HG02938 (cell line): ENCODE results near the gene IDH3B.
"Not testable (repeated sequence)": the region's sequence is repeated elsewhere in the genome, so short reads cannot be mapped to it uniquely, and the experiment has no call there.

Experiments used
- ATAC-seq: cut with Tn5 transposase; IDR thresholded peaks from one replicate; pipeline ENCODE4 v1.9.1; 2021; ENCODE audit warnings: mild to moderate bottlenecking, moderate library complexity; ENCODE audit not compliant: unreplicated experiment

The IDH3B gene

DNA sequence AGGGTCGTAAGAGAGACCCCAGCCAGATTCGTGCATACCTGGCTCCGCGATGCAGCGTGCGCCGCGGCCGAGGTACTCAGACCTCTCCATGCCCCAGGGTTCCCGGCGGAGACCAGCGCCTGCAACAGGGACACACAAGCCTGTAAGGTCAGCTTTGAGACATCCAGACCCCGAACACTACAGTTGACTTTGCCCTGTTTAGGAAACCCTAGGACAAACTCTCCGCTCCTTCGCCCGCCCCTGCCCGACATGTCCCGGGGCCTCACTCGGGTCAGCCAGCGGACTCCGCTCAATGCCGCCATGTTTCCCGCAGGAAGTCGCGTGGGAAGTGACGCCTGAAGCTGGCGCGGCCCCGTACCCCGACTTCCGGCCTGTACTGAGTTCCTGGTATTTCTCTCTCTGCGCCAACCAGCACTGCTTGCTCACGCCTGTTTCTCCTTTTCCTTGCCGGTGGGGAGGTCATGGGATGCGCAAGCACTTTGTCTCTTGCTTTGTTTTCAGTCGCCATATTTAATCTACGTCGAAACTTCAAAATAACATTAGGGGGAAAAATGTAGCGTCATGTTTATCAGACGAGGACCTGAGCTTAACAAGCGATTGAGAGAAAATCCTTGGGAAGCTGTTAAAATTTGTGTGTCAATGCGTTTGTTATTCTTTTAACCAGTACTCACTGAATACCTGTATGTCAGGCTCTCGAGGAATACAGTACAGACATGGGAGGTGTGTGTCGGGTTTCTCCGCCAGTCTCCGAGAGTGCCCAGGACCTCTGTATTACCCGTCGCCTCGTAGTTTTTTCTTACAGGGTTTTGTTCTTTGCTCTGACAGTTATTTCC, at the start of gene IDH3B:
Gene IDH3B (minus strand): TSS at position 330 of the 833 bp plus-strand sequence. CDS start 28 bp downstream, at position 302.
- peak; percentile 91 for ATAC-seq

DNA sequence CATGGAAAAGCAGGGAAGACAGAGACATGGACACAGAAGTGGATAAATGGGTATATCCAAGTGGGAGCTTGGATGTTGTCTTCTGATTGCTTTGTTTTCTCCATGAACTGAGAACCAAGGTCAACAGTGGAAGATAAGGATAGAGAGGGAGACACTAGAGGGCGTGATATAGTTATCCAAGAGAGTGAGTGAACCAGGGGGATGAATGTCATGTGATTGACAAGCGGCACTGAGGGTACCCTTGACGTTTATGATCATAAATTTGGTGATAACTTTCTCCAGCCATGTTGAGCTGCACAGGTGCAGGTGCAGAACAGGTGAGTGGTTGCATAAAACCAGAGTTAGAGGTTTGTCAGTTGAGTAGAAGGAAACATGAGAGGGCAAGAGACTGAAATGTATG, 49.3 kb upstream of the IDH3B start:
- no peak for ATAC-seq

DNA sequence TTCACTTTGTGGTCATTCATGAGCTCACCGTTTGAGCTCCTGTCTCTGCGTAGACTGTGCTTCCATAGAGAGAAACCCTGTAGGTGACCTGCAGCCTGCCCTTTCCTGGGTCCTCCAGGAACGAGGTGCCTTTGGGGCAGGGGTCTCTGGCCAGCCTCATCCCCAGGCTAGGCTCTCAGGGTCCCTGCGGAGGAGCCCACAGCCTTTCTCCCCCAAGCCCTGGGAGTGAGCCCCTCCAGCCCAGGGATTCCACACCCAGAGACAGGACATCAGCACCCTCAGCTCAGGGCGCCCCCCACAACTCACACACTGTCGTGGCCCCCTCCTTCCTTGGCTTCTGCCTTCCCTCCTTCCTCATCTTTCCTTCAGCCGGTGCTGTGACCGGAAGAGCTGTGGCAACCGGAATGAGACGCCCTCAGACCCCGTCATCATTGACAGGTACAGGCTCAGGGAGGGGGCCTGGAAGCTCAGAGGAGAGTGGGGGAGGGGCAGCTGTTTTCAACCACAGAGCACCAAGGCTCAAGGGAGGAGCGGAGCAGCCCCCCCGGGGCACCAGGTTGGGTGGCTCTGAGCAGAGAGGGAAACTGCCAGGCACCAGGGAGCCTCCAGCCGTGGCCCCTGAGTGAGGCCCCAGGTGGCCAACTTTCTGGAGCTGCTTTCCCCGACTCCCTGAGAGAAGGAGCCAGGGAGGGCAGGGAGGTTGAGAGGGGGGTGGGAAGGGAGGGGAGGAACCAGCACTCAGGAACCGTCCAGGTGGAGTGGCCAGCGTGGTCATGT, 45.4 kb upstream of the IDH3B start:
- ATAC-seq, result no peak

DNA sequence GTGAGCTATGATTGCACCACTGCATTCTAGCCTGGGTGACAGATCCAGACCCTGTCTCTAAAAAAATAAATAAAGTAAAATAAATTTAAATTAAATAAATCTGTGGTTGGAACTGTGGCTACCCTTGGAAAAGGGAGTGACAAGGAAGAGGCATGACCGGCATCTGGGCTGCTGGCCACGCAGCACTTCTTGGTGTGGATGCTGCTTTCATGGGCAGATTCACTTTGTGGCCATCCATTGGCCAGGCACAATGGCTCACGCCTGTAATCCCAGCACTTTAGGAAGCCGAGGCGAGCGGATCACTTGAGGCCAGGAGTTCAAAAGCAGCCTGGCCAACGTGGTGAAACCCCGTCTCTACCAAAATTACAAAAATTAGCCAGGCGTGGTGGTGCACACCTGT, 44.6 kb upstream of the IDH3B start:
- no peak for ATAC-seq

DNA sequence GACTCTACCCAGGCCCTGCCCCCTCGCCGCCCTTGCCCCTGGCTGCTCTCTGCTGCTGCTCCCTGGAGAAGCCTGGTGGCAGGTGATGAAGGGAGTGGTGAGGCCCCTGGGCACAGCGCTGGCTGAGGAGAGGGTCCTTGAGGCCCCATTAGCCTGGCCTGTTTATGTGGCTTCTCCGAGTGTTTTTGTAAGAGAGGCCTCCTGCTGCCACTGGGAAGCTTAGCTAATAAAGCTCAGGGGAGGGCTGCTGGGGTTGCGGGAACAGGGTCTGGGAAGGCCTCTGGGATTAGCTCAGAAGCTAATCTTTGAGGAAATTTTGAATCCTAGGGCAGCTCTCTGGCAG, 44.0 kb upstream of the IDH3B start:
- no peak for ATAC-seq

DNA sequence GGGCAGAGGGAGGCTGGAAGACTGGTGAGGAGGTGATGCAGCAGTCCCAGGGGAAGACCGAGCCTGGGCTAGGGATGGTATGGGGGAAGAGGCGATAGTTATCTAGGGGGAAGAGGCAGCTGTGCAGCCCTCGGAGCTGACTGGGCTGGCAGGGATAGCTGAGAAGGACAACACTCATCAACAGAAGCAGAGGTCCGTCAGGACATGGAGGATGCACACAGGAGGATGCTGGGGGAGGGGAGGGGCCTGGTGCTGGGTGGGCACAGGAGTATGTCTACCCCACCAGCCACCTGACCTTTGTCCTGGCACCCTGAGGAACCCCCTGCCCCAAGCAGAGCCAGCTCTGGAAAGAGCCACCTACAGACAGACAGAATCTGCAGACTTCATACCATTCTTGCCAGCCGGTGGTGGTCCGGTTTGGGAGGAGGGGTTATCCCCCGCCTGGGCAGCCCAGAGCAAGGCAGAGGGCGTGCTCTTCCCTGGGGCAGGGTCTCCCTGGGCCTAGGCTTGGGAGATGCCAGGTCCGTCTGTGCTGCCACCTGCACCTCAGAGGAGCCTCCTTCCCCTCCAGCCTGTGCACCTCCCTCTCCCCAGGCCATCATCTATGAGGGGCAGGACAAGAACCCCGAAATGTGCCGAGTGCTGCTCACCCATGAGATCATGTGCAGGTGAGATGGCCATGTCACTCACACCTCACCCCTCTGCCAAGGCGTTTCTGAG, 43.5 kb upstream of the IDH3B start:
- no peak for ATAC-seq

DNA sequence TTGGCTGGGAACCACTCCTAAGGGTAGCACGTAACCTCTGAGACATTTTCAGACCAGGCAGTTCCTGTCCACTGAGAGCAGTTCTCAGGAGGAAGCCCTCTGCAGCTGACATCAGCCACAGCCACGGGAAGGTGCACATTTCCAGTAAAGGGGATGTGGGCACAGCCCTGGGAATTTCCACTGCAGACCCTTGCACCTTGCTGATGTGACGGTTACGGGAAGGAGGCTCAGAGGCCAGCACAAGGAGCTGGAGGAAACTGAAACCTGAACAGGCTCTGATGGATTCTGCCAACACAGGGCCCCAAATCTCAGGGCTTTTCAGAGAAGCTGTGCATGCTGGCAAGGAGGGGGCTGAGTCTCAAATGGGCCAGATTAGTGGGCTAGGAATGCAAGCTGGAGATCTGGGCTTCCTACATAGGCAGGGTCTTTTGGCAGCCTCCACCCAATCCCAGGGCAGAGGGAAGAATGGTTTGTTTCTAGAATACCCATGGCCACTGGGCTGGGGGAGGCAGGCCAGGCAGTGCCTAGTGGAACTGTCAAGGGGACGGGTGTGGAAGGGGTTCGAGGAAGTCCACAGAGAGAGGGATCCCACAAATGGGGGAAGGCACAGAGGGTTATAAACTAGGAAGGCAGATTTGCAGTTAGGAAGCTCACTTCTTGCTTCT, 42.8 kb upstream of the IDH3B start:
- ATAC-seq, result no peak

DNA sequence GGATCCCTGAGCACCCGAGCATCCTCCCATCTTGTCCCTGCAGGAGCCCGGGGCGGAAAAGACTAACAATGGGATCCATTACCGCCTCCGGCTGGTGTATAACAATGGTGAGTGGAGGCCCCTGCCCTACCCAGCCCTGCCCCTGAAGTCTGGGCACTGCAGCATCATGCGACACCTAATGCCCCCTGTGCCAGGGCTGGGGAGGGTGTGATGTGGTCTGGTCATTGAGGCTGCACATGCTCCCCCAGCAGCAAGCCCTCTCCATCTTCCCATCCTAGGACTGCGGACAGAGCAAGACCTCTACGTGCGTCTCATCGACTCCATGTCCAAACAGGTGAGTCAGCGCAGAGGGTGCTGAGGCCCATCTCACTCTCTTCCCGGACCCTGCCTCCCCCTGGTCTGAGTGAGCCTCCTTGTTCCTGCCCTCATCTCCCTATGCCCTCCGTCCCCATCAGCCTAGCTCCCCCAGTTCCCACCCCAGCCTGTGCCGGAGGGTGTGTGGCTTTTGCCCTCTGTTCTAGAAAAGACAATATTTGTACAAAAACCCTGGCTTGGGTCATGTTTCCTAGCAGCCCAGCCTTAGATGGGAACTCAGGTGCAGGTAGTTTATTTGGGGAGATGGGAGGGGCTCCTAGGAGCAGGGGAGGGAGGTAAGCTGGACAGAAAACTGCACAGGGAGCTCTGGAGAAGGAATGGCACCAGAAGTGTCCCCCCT, 42.1 kb upstream of the IDH3B start:
- no peak for ATAC-seq

DNA sequence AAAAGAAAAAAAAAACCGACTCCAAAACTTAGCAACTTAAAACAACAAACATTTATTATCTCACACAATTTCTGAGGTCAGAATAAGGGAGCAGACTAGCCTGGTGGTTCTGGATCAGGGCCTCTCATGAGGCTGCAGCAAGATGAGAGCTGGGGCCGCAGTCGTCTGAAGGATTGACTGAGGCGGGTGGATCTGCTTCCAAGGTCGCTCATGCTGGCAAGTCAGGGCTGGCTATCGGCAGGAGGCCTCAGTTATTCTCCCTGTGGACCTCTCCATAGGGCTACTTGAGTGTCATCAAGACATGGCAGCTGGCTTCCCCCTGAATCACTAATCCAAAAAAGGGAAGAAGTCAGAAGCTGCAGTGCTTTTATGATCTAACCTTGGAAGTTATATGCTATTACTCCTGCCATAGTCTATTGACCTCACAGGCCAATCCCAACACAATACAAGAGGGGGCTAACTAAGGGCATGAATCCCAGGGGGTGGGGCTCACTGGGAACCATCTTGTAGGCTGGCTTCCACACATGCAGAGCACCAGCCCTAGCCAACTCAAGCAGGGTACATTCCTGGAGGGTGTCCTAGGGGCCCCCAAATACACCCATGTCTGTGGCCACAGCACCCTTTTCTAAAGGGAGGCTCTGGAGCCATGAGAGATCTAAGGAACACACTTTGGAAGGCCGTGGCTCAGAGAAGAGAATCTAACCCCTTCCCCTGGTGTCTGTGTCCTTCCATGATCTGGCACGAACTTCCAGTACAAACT, 39.9 kb upstream of the IDH3B start:
- no peak for ATAC-seq

DNA sequence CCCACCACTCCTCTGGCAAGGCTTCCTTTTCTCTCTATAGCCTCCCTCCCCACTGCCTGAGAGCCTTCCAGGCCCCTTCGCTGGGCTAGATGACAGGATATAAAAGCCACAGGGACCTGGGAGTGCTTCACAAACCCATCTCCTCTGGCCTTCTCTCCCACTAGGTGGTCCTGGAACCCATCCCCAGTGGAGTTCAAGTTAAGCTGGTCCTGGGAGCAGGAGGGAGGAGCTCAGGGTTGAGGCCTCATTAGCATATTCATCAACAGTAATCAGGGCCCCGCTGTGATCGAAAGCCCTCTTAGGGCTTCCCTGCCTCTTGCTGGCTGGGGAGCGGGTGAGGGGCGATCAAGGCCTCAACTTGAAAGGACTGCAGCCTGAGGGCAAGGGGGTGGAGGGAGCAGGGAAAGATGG, 37.7 kb upstream of the IDH3B start:
- no peak for ATAC-seq

DNA sequence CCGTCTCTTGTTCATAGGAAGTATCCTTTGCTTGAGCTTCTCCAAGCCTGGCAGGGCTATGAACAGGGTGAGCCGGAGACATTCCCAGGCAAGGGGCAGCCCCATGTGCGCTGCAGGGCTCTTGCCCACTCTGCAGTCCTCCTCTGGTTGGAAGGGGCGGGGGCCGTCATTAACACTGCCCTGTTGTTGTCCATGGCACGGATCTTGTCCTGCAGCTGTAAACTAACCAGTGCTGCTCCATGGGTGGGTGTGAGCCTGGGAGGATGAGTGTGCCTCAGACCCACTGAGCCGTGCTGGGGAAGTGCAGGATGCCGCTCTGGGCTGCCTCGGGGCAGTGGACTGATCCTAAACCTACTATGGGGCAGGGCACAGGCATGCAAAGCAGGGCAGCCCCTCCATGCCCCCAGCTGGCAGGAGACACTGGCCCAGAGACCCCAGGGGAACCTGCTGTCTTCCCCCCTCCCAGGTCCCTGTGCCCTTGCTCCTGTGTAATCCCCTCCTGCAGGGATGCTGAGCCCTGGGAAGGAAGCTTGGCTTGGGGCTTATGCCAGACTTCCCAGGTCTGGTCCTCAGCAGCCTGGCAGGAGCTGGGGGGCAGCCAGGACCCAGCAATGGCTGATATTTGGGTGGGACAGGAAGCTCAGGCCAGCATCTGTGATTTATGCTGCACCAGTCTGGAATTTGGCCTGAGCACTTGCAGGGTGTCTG, 37.1 kb upstream of the IDH3B start:
- no peak for ATAC-seq

DNA sequence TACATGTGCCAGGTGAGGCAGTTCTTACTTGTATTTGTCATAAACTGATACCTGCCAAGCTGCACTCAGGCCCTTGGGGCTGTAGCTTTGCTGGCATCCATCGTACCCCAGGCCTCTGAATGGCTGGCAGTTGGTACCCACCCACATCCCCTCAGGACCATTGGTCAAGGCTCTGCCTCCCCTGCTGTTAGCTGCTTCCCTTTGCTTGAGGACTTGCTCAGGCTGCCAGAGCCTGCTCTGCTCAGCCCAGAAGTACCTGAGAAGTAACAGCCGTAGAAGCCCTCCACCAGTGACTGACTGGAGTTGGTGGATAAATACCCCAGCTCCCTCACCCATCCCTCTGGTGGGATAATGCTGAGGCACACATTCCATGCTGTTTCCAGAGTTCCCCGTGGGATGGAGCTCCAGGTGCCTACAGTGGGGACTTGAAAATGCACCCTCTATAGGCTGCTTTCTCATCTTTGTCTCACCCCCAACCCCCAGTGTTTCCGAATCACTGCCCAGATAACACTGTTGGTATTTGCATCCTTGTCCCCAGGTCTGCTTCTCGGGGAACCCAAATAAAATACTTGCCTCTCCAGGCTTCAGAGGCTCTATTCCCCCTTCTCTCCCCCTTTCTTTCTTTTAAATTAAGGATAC, 35.9 kb upstream of the IDH3B start:
- no peak for ATAC-seq

DNA sequence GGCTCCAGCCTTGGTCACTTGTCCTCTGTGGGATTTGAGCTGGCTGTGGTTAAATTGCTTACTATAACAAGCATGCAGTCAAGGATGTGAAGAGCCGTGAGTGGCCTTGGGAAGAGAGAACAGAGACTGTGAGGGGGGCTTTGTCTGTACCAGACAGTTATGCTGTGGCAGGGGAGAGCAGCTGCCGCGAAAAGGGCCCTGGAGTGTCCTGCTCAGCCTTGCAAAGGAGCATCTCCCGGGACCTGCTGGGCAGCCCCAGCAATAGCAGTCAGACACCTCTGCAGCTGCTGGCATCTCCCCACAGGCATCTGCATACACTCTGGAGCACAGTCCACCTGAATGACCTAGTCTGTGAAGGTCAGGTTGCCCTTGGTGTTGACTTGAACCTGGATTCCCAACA, 34.9 kb upstream of the IDH3B start:
- ATAC-seq, result no peak

DNA sequence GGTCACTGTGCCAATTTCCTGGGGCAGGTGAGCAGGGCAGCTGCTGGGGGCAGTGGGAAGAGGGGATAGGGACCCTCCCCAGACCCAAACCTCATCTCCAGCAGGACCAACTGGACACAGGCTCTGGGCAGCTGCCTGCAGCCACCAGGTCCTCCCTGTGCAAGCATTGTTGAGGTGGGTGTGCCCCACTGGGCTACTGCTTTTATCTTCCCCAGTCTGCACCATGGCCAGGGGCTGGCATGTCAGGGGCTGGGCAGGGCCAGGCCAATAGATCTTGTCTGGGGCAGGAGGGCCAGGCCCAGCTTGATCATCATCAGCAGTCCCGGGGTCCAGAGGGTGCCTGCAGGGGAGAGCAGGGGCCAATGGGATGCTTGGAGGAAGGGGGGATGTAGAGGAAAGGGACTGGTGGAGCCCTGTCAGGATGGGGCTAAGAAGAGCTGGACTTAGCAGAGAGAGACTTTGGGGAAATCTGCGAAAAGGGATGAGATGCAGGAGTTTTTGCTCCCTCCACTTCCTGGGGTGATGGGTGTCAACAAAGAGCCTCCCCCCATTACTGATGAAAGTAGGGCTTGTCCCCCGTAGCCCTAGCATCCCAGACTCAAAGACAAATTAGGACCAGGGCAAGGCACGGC, 34.3 kb upstream of the IDH3B start:
- ATAC-seq, result no peak

DNA sequence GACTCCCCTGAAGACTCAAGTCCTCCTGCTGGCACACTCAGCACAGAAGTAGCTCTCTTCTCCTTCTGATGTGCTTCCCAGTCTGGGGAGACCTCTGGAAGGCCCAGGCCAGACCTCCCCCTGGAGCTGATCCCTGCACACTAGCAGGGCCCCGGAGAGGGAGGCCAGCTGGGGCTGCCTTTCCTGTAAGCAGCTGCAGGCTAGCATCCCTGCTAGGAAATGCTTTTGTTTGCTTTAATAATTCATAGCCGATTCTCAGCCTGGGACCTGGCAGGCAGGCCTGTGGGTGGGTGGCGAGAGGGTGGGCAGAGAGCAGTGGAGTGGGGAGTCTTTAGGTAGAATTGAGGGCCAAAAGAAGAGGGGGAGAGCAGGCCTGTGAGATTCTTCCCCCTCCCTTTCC, 33.8 kb upstream of the IDH3B start:
- ATAC-seq, result no peak

DNA sequence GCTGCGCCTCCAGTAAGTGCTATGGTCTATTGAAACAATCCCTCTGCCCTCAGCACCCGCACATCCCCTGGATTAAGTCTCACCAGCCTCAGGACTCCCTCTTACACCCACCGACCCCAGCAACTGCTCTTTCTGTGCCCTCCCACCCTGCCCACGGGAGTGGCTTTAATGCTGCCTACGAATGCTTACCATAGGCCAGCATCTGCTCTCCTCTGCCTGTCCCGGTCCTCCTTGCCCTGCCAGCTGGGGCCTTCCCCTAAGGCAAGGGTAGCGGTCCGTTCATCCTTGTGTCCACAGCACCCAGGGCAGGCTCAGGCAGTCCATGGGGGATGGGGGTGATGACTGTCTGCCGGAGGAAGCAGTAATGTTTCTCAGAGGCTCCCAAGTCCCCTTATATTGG, 32.6 kb upstream of the IDH3B start:
- ATAC-seq, result no peak

DNA sequence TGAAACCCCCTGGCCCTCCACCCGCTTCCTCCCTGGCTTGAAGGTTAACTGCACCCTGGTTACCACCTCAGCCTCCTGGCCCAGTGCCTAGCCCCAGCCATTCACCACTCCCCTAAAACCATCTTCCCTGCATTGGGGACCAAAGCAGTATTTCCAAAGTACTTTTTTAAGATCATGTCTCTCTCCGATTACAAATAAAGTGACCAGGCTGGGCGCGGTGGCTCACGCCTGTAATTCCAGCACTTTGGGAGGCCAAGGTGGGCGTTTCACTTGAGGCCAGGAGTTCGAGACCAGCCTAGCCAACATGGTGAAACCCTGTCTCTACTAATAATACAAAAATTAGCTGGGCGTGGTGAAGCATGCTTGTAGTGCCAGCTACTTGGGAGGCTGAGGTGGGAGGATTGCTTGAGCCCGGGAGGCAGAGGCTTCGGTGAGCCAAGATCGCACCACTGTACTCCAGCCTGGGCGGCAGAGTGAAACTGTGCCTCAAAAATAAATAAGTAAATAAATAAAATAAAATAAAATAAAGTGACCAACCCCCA, 32.0 kb upstream of the IDH3B start:
- ATAC-seq, result not testable (repeated sequence)
